ENCODE data around the gene TIGD3. TPM values are rescaled to one million over a fixed set of nuclear protein-coding genes. Genes with fewer than 3 reads are reported as not detected.

The TIGD3 gene
- total RNA-seq, 4 donors from 2014 or later, result 0.34 TPM; not detected in 3

DNA sequence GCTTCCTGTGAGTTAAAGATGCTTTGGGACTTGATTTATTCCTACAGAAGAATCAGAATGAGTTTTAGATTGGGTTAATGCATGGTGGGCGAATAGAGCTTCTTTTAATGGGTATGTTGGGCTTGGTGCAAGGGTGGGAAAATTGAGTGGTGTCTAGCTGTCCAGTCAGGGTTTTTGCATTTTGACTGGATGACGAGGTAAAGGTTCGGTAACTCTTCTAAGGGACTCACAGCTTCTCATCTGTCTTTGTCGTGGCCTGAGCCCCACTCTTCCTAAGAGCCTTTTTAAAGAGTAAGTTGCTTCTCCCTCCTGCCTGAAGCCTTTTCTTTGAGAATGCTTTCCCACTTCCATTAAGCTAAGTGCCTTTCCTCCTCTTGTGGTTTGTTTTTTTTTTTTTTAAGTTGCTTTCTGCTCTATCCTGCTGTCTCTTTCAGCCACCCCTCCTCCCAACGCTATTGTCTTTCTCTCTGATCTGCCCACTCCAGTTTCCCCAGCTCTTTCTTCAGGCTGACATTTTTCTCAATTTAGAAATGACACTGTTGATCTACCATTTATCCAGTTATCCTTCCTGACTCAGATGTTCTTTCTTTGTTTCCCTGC, 19.8 kb upstream of the TIGD3 start:
- Histone ChIP-seq H3K9me3 (no peaks in the 10 kb centered on the region), H3K36me3 (no peaks in the 10 kb centered on the region), H3K4me3 (replicated peaks in 1 of 3) (peak overlapping the region; percentile 13 to 92 (median 82)), H3K27ac (peak overlapping the region in 1 of 3 donors; percentile 66), H3K4me1 (peaks cover 11 to 15% of the 10 kb centered on the region in 2 donors), H3K27me3 (no peaks in the 10 kb centered on the region)
- TF ChIP-seq POLR2A (IDR thresholded peaks at IDR 0.05), result no peak
- no peak for TF ChIP-seq CTCF (IDR thresholded peaks at IDR 0.05)
- no peak for DNase-seq
- WGBS, 2 donors, result 13 to 18% methylated on average over 5 of the region's 5 CpGs
- intact Hi-C loops (cut with DNase I), result no loop called here

- WGBS, 2 donors, result 85 to 87% methylated on average over 7 of the region's 7 CpGs
- H3K27ac ChIP-seq, result no peak overlapping the region
- TF ChIP-seq CTCF (IDR thresholded peaks at IDR 0.05) (no peak), POLR2A (IDR thresholded peaks at IDR 0.05) (no peak)
- intact Hi-C loops (cut with DNase I), result no loop called here
- no peak overlapping the region for H3K4me3 ChIP-seq (replicated peaks in 1 of 3)
- no peaks in the 10 kb centered on the region for H3K27me3 ChIP-seq
- peaks cover 11 to 14% of the 10 kb centered on the region in 2 donors for H3K4me1 ChIP-seq
- no peak for DNase-seq
- no peaks in the 10 kb centered on the region for H3K9me3 ChIP-seq
- H3K36me3 ChIP-seq, result peaks cover 32 to 35% of the 10 kb centered on the region in 2 donors
These were observed 15.9 kb upstream of the TIGD3 start for GRCh38 chr11:65338676-65339075.

- intact Hi-C loops (cut with DNase I), result no loop called here
- H3K36me3 ChIP-seq, result peaks cover 47 to 51% of the 10 kb centered on the region in 2 donors
- 95 to 96% methylated on average over 11 of the region's 11 CpGs for WGBS, 2 donors
- peaks cover 3 to 7% of the 10 kb centered on the region in 2 donors for H3K4me1 ChIP-seq
- no peaks in the 10 kb centered on the region for H3K9me3 ChIP-seq
- no peak overlapping the region for H3K4me3 ChIP-seq (replicated peaks in 1 of 3)
- TF ChIP-seq CTCF (IDR thresholded peaks at IDR 0.05), result no peak
- TF ChIP-seq POLR2A (IDR thresholded peaks at IDR 0.05), result no peak
- H3K27ac ChIP-seq, result no peak overlapping the region
- H3K27me3 ChIP-seq, result no peaks in the 10 kb centered on the region
- DNase-seq, result no peak
These were observed 14.3 kb upstream of the TIGD3 start for GRCh38 chr11:65340226-65340625.

GRCh38 chr11:65341856-65342255, 12.7 kb upstream of the TIGD3 start:
- 95 to 99% methylated on average over 3 of the region's 3 CpGs for WGBS, 2 donors

More at GRCh38 chr11:65341856-65342255, 12.7 kb upstream of the TIGD3 start:
- H3K4me1 ChIP-seq, result no peaks in the 10 kb centered on the region
- peaks cover 62 to 67% of the 10 kb centered on the region in 2 donors for H3K36me3 ChIP-seq
- no peak overlapping the region for H3K27ac ChIP-seq
- H3K4me3 ChIP-seq (replicated peaks in 1 of 3), result no peak overlapping the region
- TF ChIP-seq POLR2A (IDR thresholded peaks at IDR 0.05) (no peak), CTCF (IDR thresholded peaks at IDR 0.05) (no peak)
- H3K9me3 ChIP-seq, result no peaks in the 10 kb centered on the region
- intact Hi-C loops (cut with DNase I), result no loop called here
- no peak for DNase-seq
- H3K27me3 ChIP-seq, result no peaks in the 10 kb centered on the region

Data from thyroid gland (tissue), 4 donors.